HEK293T (cell line): ENCODE data around the gene PRPF6.

Experiments
- CTCF ChIA-PET: fragments of 350-600 bp; formaldehyde crosslinking; extraction: SDS; loops from one replicate; lab custom pipeline; 2021; ENCODE audit warnings: antibody characterized with exemption, inconsistent platforms; lab: Yijun Ruan, JAX
- POLR2A ChIA-PET: fragments of 350-600 bp; formaldehyde crosslinking; extraction: SDS; loops from one replicate; lab custom pipeline; 2020; ENCODE audit warnings: antibody characterized with exemption, inconsistent platforms; lab: Yijun Ruan, JAX
- DNase-seq: peaks from one replicate; pipeline ENCODE4 v3.0.0; 2012; ENCODE audit warnings: mixed read lengths; ENCODE audit errors: extremely low spot score
- ARNT ChIP-seq: fragments of 450-650 bp; IDR thresholded peaks from 2 replicates; pipeline ENCODE4 v1.6.1; 2017; ENCODE audit warnings: mild to moderate bottlenecking
- BHLHE40 ChIP-seq: fragments of 450-650 bp; IDR thresholded peaks from 2 replicates; pipeline ENCODE4 v1.6.1; 2016; ENCODE audit warnings: mild to moderate bottlenecking, moderate library complexity, borderline replicate concordance
- CTBP1 ChIP-seq: fragments of 450-650 bp; IDR thresholded peaks from 2 replicates; pipeline ENCODE4 v1.6.1; 2016; ENCODE audit warnings: borderline replicate concordance
- ELF4 ChIP-seq: fragments of 450-650 bp; IDR thresholded peaks from 2 replicates; pipeline ENCODE4 v1.6.1; 2017; ENCODE audit warnings: antibody characterized with exemption
- FOXA1 ChIP-seq: fragments of 450-650 bp; IDR thresholded peaks from 2 replicates; pipeline ENCODE4 v1.6.1; 2016; ENCODE audit warnings: mild to moderate bottlenecking
- FOXK2 ChIP-seq: fragments of 450-650 bp; IDR thresholded peaks from 2 replicates; pipeline ENCODE4 v1.6.1; 2016; ENCODE audit warnings: mild to moderate bottlenecking
- FOXM1 ChIP-seq: fragments of 450-650 bp; IDR thresholded peaks from 2 replicates; pipeline ENCODE4 v1.6.1; 2017; ENCODE audit warnings: mild to moderate bottlenecking, borderline replicate concordance
- HDGF ChIP-seq: fragments of 450-650 bp; IDR thresholded peaks from 2 replicates; pipeline ENCODE4 v1.6.1; 2017; ENCODE audit warnings: antibody characterized with exemption, borderline replicate concordance
- L3MBTL2 ChIP-seq: fragments of 450-650 bp; conservative IDR thresholded peaks from 2 replicates; pipeline ENCODE4 v1.6.1; 2016; ENCODE audit warnings: mild to moderate bottlenecking
- LEF1 ChIP-seq: fragments of 450-650 bp; IDR thresholded peaks from 2 replicates; pipeline ENCODE4 v1.6.1; 2017; ENCODE audit warnings: mild to moderate bottlenecking, borderline replicate concordance
- NFRKB ChIP-seq: fragments of 450-650 bp; IDR thresholded peaks from 2 replicates; pipeline ENCODE4 v1.6.1; 2016; ENCODE audit warnings: mild to moderate bottlenecking, moderate library complexity
- PKNOX1 ChIP-seq: fragments of 450-650 bp; IDR thresholded peaks from 2 replicates; pipeline ENCODE4 v1.6.1; 2016
- SP1 ChIP-seq: fragments of 450-650 bp; IDR thresholded peaks from 2 replicates; pipeline ENCODE4 v1.6.1; 2017
- SUZ12 ChIP-seq: fragments of 450-650 bp; IDR thresholded peaks from 2 replicates; pipeline ENCODE4 v1.6.1; 2016; ENCODE audit warnings: mild to moderate bottlenecking
- TARDBP ChIP-seq: fragments of 450-650 bp; IDR thresholded peaks from 2 replicates; pipeline ENCODE4 v1.6.1; 2016
- ZNF384 ChIP-seq: fragments of 450-650 bp; IDR thresholded peaks from 2 replicates; pipeline ENCODE4 v1.6.1; 2016

The PRPF6 gene

DNA sequence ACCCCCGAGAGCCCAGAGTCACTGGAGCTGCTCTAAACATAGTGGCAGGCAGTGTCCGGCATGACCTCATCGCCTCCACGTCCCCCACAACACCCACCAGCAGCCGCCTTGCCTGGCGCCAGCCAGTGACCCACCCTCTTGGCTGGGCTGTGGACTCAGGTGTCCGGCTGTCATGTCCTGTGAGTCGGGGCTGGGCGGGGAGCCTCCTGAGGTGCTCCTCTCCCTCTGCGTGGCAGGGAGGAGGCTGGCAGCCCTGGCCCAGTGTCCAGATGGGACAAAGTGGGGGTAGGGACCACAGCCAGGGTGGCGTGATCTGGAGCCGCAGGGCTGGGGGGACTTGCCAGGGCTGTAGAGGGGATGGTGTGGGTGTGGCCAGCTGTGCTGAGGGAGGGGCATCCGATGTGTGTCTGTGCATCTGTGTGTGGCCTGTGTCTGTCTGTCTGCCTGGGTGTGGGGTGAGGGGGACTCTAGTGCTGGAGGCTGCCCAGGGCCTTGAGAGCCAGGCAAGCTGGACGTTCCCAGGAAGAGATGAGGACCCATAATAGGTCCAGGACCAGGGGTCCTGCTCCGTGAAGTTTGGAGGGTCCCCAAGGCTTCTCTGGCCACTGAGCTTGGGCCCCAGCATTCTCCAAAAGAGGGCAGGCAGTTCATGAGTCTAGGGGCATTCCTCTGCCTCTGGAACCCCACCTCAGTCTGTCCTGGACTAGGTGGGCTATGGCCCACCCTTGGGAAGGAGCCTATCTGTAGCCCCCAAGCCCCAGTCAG is 70.8 kb downstream of the PRPF6 start:
- ChIA-PET CTCF (interaction anchor here (0.9 to 1.4 kb wide), 2 partner anchors 8 to 13 kb away, joined by 3 read pairs; no protein-coding TSS in a partner anchor), POLR2A (interaction anchor here (2.4 to 2.9 kb wide), 2 partner anchors 11 to 13 kb away, joined by 12 to 26 read pairs; partner anchors contain the start of gene TCEA2)
- TF ChIP-seq HDGF: no peak
- TF ChIP-seq ZNF384: no peak
- no peak for TF ChIP-seq FOXA1

DNA sequence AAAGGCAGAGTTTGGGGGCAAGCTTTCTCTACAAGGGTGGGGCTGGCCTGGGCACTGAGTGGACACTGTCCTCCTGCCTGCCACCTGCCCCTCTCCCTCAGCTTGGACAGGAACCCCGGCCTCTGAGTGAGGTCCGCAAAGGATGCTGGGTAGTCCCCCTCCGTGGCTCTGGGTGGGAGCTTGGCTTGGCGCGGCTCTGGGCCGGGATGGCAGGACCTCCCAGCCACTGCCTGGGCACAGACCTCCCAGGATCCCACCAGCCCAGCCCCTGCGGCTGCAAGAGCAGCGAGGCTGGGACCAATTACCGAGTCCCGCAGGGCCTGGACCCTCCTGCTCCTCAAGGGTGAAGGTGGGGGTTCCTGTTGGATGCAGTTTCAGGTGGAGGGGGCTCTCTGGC is 71.4 kb downstream of the PRPF6 start:
- no peak for TF ChIP-seq TARDBP
- TF ChIP-seq SP1: no peak
- TF ChIP-seq LEF1: no peak
- TF ChIP-seq ELF4: no peak
- no peak for TF ChIP-seq PKNOX1
- no peak for TF ChIP-seq ZNF384
- TF ChIP-seq BHLHE40: no peak
- TF ChIP-seq FOXM1: no peak
- no peak for TF ChIP-seq NFRKB
- TF ChIP-seq FOXK2: no peak
- no peak for TF ChIP-seq HDGF
- ChIA-PET CTCF (interaction anchor here (1.4 kb wide), 1 partner anchor 13 kb away, joined by 3 read pairs; no protein-coding TSS in a partner anchor), POLR2A (interaction anchor here (2.4 to 2.9 kb wide), 2 partner anchors 10 to 13 kb away, joined by 12 to 26 read pairs; partner anchors contain the start of gene TCEA2)
- DNase-seq: no peak

More for the DNA sequence above, 70.8 kb downstream of the PRPF6 start:
- DNase-seq: no peak

DNA sequence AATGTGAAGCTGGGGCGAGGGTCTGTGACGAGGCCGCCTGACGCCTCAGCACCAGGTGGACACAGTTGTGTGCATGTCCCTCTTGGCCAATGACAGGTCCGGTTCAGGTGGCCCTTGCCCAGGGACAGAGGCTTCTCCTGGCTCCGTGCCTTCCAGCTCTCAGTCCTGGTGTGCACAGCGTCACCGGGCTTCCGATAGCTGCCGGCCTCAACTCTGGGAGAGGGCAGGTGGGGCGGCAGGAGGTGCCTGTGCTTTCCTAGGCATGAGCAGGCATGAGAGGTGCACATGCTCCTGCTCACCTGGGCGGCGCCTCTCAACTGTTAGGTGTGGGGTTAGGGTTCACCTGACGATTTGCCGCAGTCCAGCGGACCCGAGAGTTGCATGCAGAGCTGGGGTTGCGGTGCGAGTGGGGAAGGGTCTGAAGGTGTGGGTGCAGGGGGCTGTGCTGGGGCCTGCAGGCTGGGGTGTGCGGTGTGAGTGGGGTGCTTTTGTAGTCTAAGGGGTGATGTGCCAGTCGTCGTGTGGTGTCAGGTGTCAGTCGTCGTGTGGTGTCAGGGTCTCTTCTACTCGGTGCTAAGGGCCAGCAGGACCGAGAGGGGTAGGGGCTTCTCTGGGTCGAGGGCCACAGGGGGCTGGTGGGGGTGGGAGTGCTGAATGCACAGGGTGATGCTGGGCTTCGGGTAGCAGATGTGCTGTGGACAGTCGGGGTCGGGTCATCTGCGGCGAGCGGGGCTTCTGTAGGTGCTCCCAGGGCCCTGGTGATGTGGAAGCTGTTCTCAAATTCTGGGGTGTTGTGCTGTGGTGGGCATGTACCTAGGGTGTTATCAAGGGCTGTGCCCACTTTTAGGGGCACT is 72.3 kb downstream of the PRPF6 start:
- TF ChIP-seq SP1: no peak
- no peak for TF ChIP-seq SUZ12
- no peak for TF ChIP-seq ZNF384
- TF ChIP-seq NFRKB: no peak
- TF ChIP-seq L3MBTL2: no peak
- no peak for TF ChIP-seq BHLHE40
- no peak for TF ChIP-seq FOXM1
- TF ChIP-seq HDGF: no peak
- no peak for TF ChIP-seq FOXK2
- no peak for TF ChIP-seq PKNOX1
- TF ChIP-seq FOXA1: no peak
- TF ChIP-seq ELF4: no peak
- TF ChIP-seq TARDBP: no peak
- no peak for TF ChIP-seq ARNT
- no peak for TF ChIP-seq CTBP1
- ChIA-PET POLR2A (interaction anchor here (0.5 to 2.9 kb wide), 5 partner anchors 9 to 32 kb away, joined by 3 to 26 read pairs (median 4); partner anchors contain the start of gene TCEA2), CTCF (no interaction called here)
- DNase-seq: no peak

GRCh38 chr20:64053841-64054661 is 73.1 kb downstream of the PRPF6 start:
- ChIA-PET CTCF (interaction anchor here (0.8 to 1.4 kb wide), 2 partner anchors 16 to 66 kb away, joined by 3 to 7 read pairs; no protein-coding TSS in a partner anchor), POLR2A (interaction anchor here (1.5 to 2.9 kb wide), 3 partner anchors 8 to 31 kb away, joined by 4 to 26 read pairs (median 12); partner anchors contain the start of gene TCEA2)
- TF ChIP-seq PKNOX1 (no peak), LEF1 (no peak), HDGF (no peak), ELF4 (no peak), FOXA1 (no peak), NFRKB (no peak), TARDBP (no peak)
- peak; percentile 45 for DNase-seq

GRCh38 chr20:64055396-64055892 is 74.5 kb downstream of the PRPF6 start:
- ChIA-PET CTCF (interaction anchor here (1.4 kb wide), 1 partner anchor 65 kb away, joined by 7 read pairs; no protein-coding TSS in a partner anchor), POLR2A (no interaction called here)
- no peak for DNase-seq
- TF ChIP-seq ARNT: no peak
- TF ChIP-seq LEF1: no peak
- no peak for TF ChIP-seq TARDBP
- TF ChIP-seq FOXA1: no peak
